CD14-positive monocyte (primary cell): ENCODE measurements around the gene NAGPA. TPM values are rescaled to one million over a fixed set of nuclear protein-coding genes. Genes with fewer than 3 reads are reported as not detected.

Source experiments
- DNase-seq, 3 donors: peaks; one replicate each; pipeline ENCODE4 v3.0.0-alpha.2; 2011 to 2022
- H2AFZ ChIP-seq: 2 replicates; pipeline ENCODE4 v1.6.0; 2012; ENCODE audit warnings: mild to moderate bottlenecking, low read depth, low read length, inconsistent platforms; ENCODE audit not compliant: insufficient read depth, poor library complexity, severe bottlenecking
- H3K27ac ChIP-seq, 2 donors: 1 replicate in 1 of 2; 2 replicates in 1 of 2; pipeline ENCODE4 v1.5.1; 2012 to 2013; ENCODE audit warnings: low read length in 2 of 2, control low read depth in 1 of 2, inconsistent platforms in 1 of 2, low read depth in 1 of 2, mild to moderate bottlenecking in 1 of 2
- H3K27me3 ChIP-seq, 2 donors: one replicate each; pipeline versions ENCODE4 v1.6.0 to v1.6.1; 2011 to 2013; ENCODE audit warnings: low read length in 2 of 2; ENCODE audit not compliant: control insufficient read depth in 2 of 2, insufficient read depth in 2 of 2
- H3K36me3 ChIP-seq, 2 donors: replicated peaks in 1 of 2; 1 replicate in 1 of 2; 2 replicates in 1 of 2; pipeline versions ENCODE4 v1.5.1 to v1.6.1; 2012 to 2013; ENCODE audit warnings: low read length in 2 of 2, control low read depth in 1 of 2, inconsistent platforms in 1 of 2, mild to moderate bottlenecking in 1 of 2; ENCODE audit not compliant: insufficient read depth in 2 of 2, control insufficient read depth in 1 of 2
- H3K4me1 ChIP-seq, 2 donors: 1 replicate in 1 of 2; 2 replicates in 1 of 2; pipeline versions ENCODE4 v1.5.1 to v1.6.1; 2012 to 2013; ENCODE audit warnings: low read length in 2 of 2, control low read depth in 1 of 2, inconsistent platforms in 1 of 2, mild to moderate bottlenecking in 1 of 2, moderate library complexity in 1 of 2; ENCODE audit not compliant: insufficient read depth in 2 of 2, control insufficient read depth in 1 of 2
- H3K4me2 ChIP-seq: replicated peaks from 2 replicates; pipeline ENCODE3; 2012; ENCODE audit warnings: low read length, moderate library complexity, mild to moderate bottlenecking; ENCODE audit not compliant: poor library complexity, severe bottlenecking; ENCODE audit errors: extremely low read depth
- H3K4me3 ChIP-seq, 3 experiments: fragments of 200-600 bp in 1 of 3; sonication (generic) in 1 of 3; replicated peaks in 1 of 3; 1 replicate in 2 of 3; 2 replicates in 1 of 3; pipeline ENCODE4 v1.5.1; 2011 to 2013; ENCODE audit warnings: low read length in 3 of 3, mild to moderate bottlenecking in 3 of 3, control low read depth in 2 of 3, low read depth in 2 of 3, inconsistent platforms in 1 of 3, moderate library complexity in 1 of 3
- H3K79me2 ChIP-seq: 2 replicates; pipeline ENCODE4 v1.6.0; 2012; ENCODE audit warnings: mild to moderate bottlenecking, control low read depth, inconsistent platforms, low read length, moderate library complexity; ENCODE audit not compliant: insufficient read depth
- H3K9ac ChIP-seq: 2 replicates; pipeline ENCODE4 v1.6.0; 2017; ENCODE audit warnings: low read length, mild to moderate bottlenecking; ENCODE audit not compliant: insufficient read depth, poor library complexity, severe bottlenecking
- H3K9me3 ChIP-seq, 2 donors: replicated peaks in 1 of 2; 1 replicate in 1 of 2; 2 replicates in 1 of 2; pipeline versions ENCODE4 v1.5.1 to v1.6.1; 2012 to 2013; ENCODE audit warnings: low read length in 2 of 2, control low read depth in 1 of 2; ENCODE audit not compliant: control insufficient read depth in 1 of 2, insufficient read depth in 1 of 2
- H4K20me1 ChIP-seq: 2 replicates; pipeline ENCODE4 v1.6.0; 2012; ENCODE audit warnings: mild to moderate bottlenecking, low read length, control low read depth, moderate library complexity; ENCODE audit not compliant: insufficient read depth
- H3K27ac Mint-ChIP-seq, 7 donors: one replicate each; pipeline ENCODE4 v1.8.0; 2020; ENCODE audit warnings: mild to moderate bottlenecking in 7 of 7, mixed read lengths in 7 of 7, moderate library complexity in 6 of 7, inconsistent platforms in 2 of 7
- H3K27me3 Mint-ChIP-seq, 3 donors: one replicate each; pipeline ENCODE4 v1.8.0; 2021 to 2022; ENCODE audit warnings: low read depth in 3 of 3, mild to moderate bottlenecking in 3 of 3, mixed read lengths in 3 of 3, moderate library complexity in 3 of 3, inconsistent platforms in 1 of 3
- H3K36me3 Mint-ChIP-seq, 2 donors: one replicate each; pipeline ENCODE4 v1.8.0; 2020; ENCODE audit warnings: mixed read lengths in 2 of 2, inconsistent platforms in 1 of 2, mild to moderate bottlenecking in 1 of 2
- H3K4me1 Mint-ChIP-seq: one replicate; pipeline ENCODE4 v1.8.0; 2020; ENCODE audit warnings: mild to moderate bottlenecking, mixed read lengths
- H3K4me3 Mint-ChIP-seq, 2 donors: one replicate each; pipeline ENCODE4 v1.8.0; 2020; ENCODE audit warnings: mild to moderate bottlenecking in 2 of 2, mixed read lengths in 2 of 2, moderate library complexity in 1 of 2
- H3K9me3 Mint-ChIP-seq, 7 donors: one replicate each; pipeline ENCODE4 v1.8.0; 2020 to 2022; ENCODE audit warnings: mixed read lengths in 7 of 7, mild to moderate bottlenecking in 6 of 7, moderate library complexity in 6 of 7, inconsistent platforms in 2 of 7
- CTCF ChIP-seq: fragments of 200-600 bp; IDR thresholded peaks from one replicate; pipeline ENCODE4 v1.8.0; 2022; ENCODE audit warnings: antibody characterized with exemption, mild to moderate bottlenecking
- WGBS: methylation state at CpG from one replicate; pipeline ENCODE4 v1.1.5; 2013; ENCODE audit warnings: missing lambda C conversion rate; ENCODE audit not compliant: insufficient coverage; 5-methylcytosine and 5-hydroxymethylcytosine counted together
- intact Hi-C, 2 donors: fragments of 100-400 bp; cut with micrococcal nuclease; formaldehyde crosslinking; loops; one replicate each; pipeline versions ENCODE4 v1.15.0 to v1.15.1; 2023
- polyA plus RNA-seq, 3 donors: library from polyadenylated mRNA; depleted of rRNA in 1 of 3; unstranded in 2 of 3; stranded (reverse) in 1 of 3; fragments of 300-500 nt in 2 of 3; fragments of >200 nt in 1 of 3; fragmentation: Illumina TruSeq in 2 of 3; gene quantifications; 1 replicate in 2 of 3; 2 replicates in 1 of 3; pipeline ENCODE4 v1.2.3, GENCODE V29; 2012 to 2021

Gene NAGPA
- polyA plus RNA-seq, 3 donors = 44.1 to 51.5 (median 44.9) TPM

- TF ChIP-seq CTCF = no peak
- no peaks in the 10 kb centered on the region for H4K20me1 ChIP-seq
- H3K36me3 ChIP-seq = no peaks in the 10 kb centered on the region
- Mint-ChIP-seq H3K4me1 (peaks cover 3% of the 10 kb centered on the region), H3K27ac (no peak overlapping the region), H3K27me3 (peaks cover 3 to 14% (median 7%) of the 10 kb centered on the region in 3 donors), H3K9me3 (no peaks in the 10 kb centered on the region), H3K36me3 (no peaks in the 10 kb centered on the region), H3K4me3 (no peak overlapping the region)
- no peaks in the 10 kb centered on the region for H3K27me3 ChIP-seq
- no peaks in the 10 kb centered on the region for H3K79me2 ChIP-seq
- no peaks in the 10 kb centered on the region for H3K4me1 ChIP-seq
- intact Hi-C loops = no loop called here
- no peak overlapping the region for H2AFZ ChIP-seq
- 78% methylated on average over 2 of the region's 4 CpGs for WGBS
- no peak for DNase-seq
- H3K4me3 ChIP-seq = no peak overlapping the region
- H3K27ac ChIP-seq = no peak overlapping the region
- H3K9me3 ChIP-seq = no peaks in the 10 kb centered on the region
- no peak overlapping the region for H3K4me2 ChIP-seq
- H3K9ac ChIP-seq = no peak overlapping the region
Measured at GRCh38 chr16:5005916-5006315, 27.8 kb downstream of the NAGPA start.

DNA sequence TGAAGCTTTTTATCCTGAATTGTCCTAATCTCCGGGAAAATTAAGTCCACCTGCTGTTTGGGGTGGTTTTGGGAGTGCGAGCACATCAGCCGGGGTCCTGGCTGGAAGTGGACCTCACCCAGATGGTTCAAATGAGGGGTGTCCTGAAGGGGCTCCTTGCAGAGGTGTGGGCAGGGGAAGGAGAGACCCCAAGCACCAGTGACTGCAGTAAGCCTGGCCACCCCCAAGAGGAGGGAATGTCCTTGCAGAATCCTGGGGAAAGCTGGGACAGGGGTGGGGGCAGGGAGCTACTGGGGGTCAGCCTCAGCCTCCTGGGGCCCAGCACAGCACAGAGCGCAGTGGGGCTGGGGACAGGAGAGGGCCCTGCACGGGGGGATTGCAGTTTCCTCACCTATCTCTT is 29.4 kb downstream of the NAGPA start:
- DNase-seq = no peak
- WGBS = 64% methylated on average over 5 of the region's 5 CpGs
- no peak for TF ChIP-seq CTCF

More for the DNA sequence above, 29.4 kb downstream of the NAGPA start:
- Mint-ChIP-seq H3K36me3 (no peaks in the 10 kb centered on the region), H3K9me3 (no peaks in the 10 kb centered on the region), H3K4me1 (peaks cover 3% of the 10 kb centered on the region), H3K4me3 (no peak overlapping the region), H3K27ac (no peak overlapping the region), H3K27me3 (peaks cover 3 to 10% (median 8%) of the 10 kb centered on the region in 3 donors)
- intact Hi-C loops = no loop called here
- no peaks in the 10 kb centered on the region for H3K9me3 ChIP-seq
- no peaks in the 10 kb centered on the region for H4K20me1 ChIP-seq
- no peak overlapping the region for H3K27ac ChIP-seq
- H3K27me3 ChIP-seq = no peaks in the 10 kb centered on the region
- no peak overlapping the region for H3K9ac ChIP-seq
- no peaks in the 10 kb centered on the region for H3K4me1 ChIP-seq
- no peak overlapping the region for H3K4me2 ChIP-seq
- H2AFZ ChIP-seq = no peak overlapping the region
- no peaks in the 10 kb centered on the region for H3K79me2 ChIP-seq
- H3K36me3 ChIP-seq = no peaks in the 10 kb centered on the region
- no peak overlapping the region for H3K4me3 ChIP-seq
